ENCODE measurements around the gene SPEF1.

The SPEF1 gene

DNA sequence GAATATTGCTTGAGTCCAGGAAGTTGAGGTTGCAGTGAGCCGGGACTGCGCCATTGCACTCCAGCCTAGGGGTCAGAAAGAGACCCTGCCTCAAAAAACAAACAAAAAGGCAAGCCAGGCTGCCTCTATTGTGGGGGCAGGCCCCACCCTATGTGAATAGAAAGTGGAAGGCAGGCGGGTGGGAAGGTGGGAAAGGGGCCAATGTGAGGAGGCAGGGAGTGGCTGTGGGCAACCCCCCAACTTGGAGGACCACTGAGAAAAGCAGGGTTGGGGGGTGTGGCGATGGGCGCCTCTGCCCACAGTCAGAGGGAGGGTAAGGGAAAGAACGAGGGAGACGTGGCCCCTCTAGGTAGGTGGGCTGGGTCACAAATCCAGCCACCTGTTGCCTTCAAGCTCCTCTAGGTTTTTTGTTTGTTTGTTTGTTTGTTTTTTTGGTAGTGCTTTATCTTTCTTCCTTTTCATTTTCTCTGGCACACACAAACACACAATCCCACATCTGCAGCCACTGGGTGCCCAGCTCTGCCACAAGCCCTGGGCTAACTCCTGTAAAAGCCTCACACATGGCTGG is 33.8 kb upstream of the SPEF1 start:
- TF ChIP-seq, protein P1, sequence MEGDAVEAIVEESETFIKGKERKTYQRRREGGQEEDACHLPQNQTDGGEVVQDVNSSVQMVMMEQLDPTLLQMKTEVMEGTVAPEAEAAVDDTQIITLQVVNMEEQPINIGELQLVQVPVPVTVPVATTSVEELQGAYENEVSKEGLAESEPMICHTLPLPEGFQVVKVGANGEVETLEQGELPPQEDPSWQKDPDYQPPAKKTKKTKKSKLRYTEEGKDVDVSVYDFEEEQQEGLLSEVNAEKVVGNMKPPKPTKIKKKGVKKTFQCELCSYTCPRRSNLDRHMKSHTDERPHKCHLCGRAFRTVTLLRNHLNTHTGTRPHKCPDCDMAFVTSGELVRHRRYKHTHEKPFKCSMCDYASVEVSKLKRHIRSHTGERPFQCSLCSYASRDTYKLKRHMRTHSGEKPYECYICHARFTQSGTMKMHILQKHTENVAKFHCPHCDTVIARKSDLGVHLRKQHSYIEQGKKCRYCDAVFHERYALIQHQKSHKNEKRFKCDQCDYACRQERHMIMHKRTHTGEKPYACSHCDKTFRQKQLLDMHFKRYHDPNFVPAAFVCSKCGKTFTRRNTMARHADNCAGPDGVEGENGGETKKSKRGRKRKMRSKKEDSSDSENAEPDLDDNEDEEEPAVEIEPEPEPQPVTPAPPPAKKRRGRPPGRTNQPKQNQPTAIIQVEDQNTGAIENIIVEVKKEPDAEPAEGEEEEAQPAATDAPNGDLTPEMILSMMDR (conservative IDR thresholded peaks at IDR 0.05; ENCODE audit: low read depth, low read length), result no peak
- no peak overlapping the region for H3K4me3 ChIP-seq (ENCODE audit: low read depth, low read length)
- no peak for DNase-seq (ENCODE audit: low read depth)

DNA sequence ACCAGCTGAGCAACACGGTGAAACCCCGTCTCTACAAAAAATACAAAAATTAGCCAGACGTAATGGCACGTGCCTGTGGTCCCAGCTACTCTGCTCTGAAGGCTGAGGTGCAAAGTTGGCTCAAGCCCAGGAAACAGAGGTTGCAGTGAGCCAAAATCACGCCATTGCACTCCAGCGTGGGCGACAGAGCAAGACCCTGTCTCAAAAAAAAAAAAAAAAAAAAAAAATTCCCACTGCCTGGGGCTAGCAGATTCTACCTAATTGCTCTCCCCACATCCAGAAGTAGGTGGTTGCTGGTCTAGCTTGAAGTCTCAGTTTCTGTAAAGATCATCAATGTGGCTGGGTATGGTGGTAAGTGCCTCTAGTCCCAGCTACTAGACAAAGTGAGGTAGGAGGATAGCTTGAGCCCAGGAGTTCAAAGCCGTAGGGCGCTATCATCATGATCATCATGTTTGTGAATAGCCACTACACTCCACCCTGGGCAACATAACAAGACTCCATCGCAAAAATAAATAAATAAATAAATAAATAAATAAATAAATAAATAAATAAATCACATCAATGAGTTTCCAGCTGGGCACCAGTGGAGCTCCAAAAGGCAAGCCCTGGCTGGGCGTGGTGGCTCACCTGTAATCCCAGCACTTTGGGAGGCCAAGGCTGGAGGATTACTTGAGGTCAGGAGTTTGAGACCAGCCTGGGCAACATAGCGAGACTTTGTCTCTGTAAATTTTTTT is 32.8 kb upstream of the SPEF1 start:
- no peak overlapping the region for H3K4me3 ChIP-seq (ENCODE audit: low read depth, low read length)
- TF ChIP-seq, protein P1 (conservative IDR thresholded peaks at IDR 0.05; ENCODE audit: low read depth, low read length), result no peak
- no peak for DNase-seq (ENCODE audit: low read depth)

DNA sequence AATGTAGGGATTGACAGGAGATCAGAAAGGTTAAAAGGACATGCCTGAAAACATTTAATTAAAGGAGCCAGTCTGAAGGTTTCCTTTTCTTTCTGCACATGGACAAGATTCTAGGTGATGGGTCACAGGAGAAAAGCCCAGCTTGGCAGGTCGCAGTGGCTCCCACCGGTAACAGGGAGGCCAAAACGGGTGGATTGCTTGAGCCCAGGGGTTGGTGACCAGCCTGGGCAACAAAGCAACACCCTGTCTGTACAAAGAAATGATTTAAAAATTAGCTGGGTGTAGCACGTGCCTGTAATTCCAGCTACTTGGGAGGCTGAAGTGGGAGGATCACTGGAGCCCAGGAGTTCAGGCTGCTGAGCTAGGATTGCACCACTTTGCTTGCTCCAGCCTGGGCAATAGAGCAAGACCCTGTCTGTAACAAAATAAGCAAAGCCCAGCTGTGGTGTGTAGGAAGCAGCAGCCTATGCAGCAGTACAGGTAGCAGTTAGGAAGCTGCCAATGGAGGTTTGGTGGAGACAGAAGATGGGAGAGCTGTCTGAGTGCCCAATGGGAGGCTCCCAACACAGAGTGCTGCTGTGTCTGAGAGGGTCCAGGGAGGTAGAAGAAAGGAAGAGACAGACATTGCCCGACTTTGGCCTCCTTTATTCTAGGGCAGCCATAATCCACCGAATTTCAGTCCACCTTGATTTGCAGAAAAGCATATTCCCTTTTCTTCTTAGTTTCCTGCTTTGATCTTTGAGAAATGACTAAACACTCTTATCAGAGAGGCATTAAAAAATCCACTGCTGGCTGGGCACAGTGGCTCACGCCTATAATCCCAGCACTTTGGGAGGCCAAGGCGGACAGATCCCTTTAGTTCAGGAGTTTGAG is 32.0 kb upstream of the SPEF1 start:
- DNase-seq (ENCODE audit: low read depth), result no peak
- H3K4me3 ChIP-seq (ENCODE audit: low read depth, low read length), result no peak overlapping the region
- TF ChIP-seq, protein P1 (conservative IDR thresholded peaks at IDR 0.05; ENCODE audit: low read depth, low read length), result no peak

DNA sequence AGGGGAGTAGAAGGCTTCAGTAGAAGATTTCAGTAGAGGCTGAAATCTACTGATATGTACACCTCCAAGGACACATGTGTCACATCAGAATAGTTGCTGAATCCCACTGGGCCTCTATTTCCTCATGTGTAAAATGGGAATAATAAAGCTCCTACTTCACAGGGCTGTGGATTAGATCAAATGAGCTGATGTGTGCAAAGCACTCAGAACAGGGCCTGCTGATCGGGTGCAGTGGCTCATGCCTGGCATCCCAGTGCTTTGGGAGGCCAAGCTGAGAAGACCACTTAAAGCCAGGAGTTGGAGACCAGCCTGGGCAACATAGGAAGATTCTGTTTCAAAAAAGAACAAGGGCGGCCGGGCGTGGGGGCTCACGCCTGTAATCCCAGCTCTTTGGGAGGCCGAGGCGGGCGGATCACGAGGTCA is 31.0 kb upstream of the SPEF1 start:
- no peak overlapping the region for H3K4me3 ChIP-seq (ENCODE audit: low read depth, low read length)
- TF ChIP-seq, protein P1 (conservative IDR thresholded peaks at IDR 0.05; ENCODE audit: low read depth, low read length), result no peak
- DNase-seq (ENCODE audit: low read depth), result no peak

DNA sequence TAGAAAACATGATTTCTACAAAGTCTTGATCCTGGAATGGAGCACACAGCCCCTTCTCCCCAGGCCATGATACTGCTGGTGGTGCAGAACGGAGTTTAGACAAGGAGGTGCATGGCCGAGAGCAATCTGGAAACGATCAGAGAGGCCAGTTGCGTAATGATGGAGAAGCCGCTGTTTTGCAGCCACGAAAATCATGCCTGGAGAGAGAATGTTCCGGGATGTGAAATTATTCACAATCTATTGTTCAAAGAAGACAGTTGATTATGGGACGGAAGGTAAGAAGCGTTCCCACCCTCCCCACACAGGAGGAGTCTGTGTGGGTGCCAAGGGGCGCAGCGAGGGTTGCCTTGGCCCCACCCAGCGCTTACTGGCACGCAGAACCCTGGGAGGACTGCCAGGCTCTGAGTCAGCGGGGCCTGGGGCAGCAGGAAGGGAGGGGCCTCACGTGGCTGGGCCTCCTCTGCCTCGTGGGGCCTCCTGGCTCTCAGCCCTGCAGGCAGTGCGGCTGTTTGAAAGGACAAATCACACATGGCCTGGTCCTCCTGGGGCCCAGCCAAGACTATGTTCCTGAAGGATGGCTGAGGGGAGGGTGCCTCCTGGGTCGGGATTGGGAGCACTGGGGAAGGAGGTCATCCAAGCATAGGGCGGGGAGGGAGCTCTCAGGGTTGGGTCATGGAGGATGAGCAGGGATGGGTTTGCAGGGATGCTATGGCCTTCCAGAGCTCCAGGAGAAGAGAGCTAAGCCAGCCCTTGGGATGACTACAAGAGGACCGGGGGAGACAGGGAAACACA is 30.4 kb upstream of the SPEF1 start:
- H3K4me3 ChIP-seq (ENCODE audit: low read depth, low read length), result peak overlapping the region; percentile 38
- peak; percentile 99 for DNase-seq (ENCODE audit: low read depth)
- TF ChIP-seq, protein P1 (conservative IDR thresholded peaks at IDR 0.05; ENCODE audit: low read depth, low read length), result no peak

DNA sequence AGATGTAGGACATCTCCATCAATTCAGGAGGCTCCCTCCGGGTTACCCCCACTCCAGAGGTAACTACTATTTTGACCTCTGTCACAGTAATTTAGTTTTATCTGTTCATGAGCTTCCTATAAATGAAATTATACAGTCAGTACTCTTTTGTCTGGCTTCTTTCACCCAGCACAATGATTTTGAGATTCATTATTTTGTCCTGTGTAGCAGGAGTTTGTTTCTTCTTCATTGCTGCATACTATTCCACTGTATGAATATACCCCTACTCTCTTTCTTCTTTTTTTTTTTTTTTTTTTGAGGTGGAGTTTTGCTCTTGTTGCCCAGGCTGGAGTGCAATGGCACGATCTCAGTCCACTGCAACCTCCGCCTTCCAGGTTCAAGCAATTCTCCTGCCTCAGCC is 27.3 kb upstream of the SPEF1 start:
- H3K4me3 ChIP-seq (ENCODE audit: low read depth, low read length), result no peak overlapping the region
- no peak for DNase-seq (ENCODE audit: low read depth)
- TF ChIP-seq, protein P1 (conservative IDR thresholded peaks at IDR 0.05; ENCODE audit: low read depth, low read length), result no peak

All from choroid plexus epithelial cell (primary cell).